ENCODE data around the gene ARSD. TPM values are rescaled to one million over a fixed set of nuclear protein-coding genes. Genes with fewer than 3 reads are reported as not detected.
A peak's percentile ranks its signal among the peaks of the same experiment; 100 is the strongest.

Gene ARSD
- total RNA-seq, 1 experiment from 2014 or later: 8.0 TPM

DNA sequence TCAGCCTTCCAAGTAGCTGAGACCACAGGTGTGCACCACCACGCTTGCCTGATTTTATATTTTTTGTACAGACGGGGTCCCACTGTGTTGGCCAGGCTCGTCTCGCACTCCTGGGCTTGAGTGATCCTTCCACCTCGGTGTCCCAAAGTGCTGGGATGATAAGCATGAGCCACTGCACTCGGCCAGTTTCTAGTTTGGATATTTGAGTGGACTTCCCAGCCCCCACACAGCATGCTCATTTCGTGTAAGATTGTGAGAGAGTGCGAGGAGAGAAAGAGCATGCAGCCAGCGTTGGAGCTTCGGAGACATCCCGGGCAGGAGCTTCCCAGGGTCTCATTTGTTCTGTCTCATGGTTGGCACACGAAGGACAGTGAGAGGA is 31.8 kb downstream of the ARSD start:
- TF ChIP-seq EGR1 (IDR thresholded peaks at IDR 0.05; ENCODE audit: low read depth) (no peak), SRF (IDR thresholded peaks at IDR 0.05; ENCODE audit: low read depth) (no peak), YY1 (IDR thresholded peaks at IDR 0.05; ENCODE audit: extremely low read depth, insufficient replicate concordance, low read depth, low read length) (no peak), CEBPB (IDR thresholded peaks at IDR 0.05; ENCODE audit: low read depth) (no peak), RAD21 (IDR thresholded peaks at IDR 0.05; ENCODE audit: low read depth) (no peak), POLR2AphosphoS5 (IDR thresholded peaks at IDR 0.05; ENCODE audit: low read depth, low read length) (no peak), ZFX (IDR thresholded peaks at IDR 0.05) (no peak), ZNF274 (IDR thresholded peaks at IDR 0.05; ENCODE audit: low read depth, low read length) (no peak), POLR2A (IDR thresholded peaks at IDR 0.05; ENCODE audit: borderline replicate concordance, extremely low read depth, insufficient read depth, insufficient read length) (no peak)
- TF ChIP-seq, protein P1, sequence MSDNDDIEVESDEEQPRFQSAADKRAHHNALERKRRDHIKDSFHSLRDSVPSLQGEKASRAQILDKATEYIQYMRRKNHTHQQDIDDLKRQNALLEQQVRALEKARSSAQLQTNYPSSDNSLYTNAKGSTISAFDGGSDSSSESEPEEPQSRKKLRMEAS (IDR thresholded peaks at IDR 0.05): no peak
- TF ChIP-seq, protein P2, sequence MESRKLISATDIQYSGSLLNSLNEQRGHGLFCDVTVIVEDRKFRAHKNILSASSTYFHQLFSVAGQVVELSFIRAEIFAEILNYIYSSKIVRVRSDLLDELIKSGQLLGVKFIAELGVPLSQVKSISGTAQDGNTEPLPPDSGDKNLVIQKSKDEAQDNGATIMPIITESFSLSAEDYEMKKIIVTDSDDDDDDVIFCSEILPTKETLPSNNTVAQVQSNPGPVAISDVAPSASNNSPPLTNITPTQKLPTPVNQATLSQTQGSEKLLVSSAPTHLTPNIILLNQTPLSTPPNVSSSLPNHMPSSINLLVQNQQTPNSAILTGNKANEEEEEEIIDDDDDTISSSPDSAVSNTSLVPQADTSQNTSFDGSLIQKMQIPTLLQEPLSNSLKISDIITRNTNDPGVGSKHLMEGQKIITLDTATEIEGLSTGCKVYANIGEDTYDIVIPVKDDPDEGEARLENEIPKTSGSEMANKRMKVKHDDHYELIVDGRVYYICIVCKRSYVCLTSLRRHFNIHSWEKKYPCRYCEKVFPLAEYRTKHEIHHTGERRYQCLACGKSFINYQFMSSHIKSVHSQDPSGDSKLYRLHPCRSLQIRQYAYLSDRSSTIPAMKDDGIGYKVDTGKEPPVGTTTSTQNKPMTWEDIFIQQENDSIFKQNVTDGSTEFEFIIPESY (IDR thresholded peaks at IDR 0.05; ENCODE audit: extremely low read depth, insufficient replicate concordance, low read length): no peak
- TF ChIP-seq, protein P3, sequence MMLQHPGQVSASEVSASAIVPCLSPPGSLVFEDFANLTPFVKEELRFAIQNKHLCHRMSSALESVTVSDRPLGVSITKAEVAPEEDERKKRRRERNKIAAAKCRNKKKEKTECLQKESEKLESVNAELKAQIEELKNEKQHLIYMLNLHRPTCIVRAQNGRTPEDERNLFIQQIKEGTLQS (IDR thresholded peaks at IDR 0.05): no peak
- TF ChIP-seq, protein P4, sequence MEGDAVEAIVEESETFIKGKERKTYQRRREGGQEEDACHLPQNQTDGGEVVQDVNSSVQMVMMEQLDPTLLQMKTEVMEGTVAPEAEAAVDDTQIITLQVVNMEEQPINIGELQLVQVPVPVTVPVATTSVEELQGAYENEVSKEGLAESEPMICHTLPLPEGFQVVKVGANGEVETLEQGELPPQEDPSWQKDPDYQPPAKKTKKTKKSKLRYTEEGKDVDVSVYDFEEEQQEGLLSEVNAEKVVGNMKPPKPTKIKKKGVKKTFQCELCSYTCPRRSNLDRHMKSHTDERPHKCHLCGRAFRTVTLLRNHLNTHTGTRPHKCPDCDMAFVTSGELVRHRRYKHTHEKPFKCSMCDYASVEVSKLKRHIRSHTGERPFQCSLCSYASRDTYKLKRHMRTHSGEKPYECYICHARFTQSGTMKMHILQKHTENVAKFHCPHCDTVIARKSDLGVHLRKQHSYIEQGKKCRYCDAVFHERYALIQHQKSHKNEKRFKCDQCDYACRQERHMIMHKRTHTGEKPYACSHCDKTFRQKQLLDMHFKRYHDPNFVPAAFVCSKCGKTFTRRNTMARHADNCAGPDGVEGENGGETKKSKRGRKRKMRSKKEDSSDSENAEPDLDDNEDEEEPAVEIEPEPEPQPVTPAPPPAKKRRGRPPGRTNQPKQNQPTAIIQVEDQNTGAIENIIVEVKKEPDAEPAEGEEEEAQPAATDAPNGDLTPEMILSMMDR (IDR thresholded peaks at IDR 0.05 in 2 of 3, conservative IDR thresholded peaks at IDR 0.05 in 1 of 3; ENCODE audit: borderline replicate concordance in 1 of 3, insufficient read depth in 1 of 3, low read depth in 2 of 3, low read length in 2 of 3): no peak
- BruUV-seq (replicated peaks): no TSS peak
- no peak for DNase-seq (ENCODE audit: low read depth, low spot score)
- Histone ChIP-seq H3K9ac (ENCODE audit: low read length) (no peak overlapping the region), H3K27me3 (ENCODE audit: insufficient read depth, low read length) (no peaks in the 10 kb centered on the region), H3K9me2 (ENCODE audit: insufficient read depth) (no peaks in the 10 kb centered on the region), H4K20me1 (ENCODE audit: insufficient read depth) (no peaks in the 10 kb centered on the region), H3K4me3 (replicated peaks in 1 of 2; ENCODE audit: low read depth in 1 of 2, low read length in 2 of 2) (no peak overlapping the region), H3K9me3 (ENCODE audit: control insufficient read depth in 1 of 2, insufficient read depth in 1 of 2, low read depth in 1 of 2, low read length in 2 of 2) (no peaks in the 10 kb centered on the region), H3K4me2 (ENCODE audit: low read length) (peak overlapping the region; percentile 53), H3K36me3 (ENCODE audit: control insufficient read depth in 1 of 2, insufficient read depth in 2 of 2, low read length in 2 of 2) (no peaks in the 10 kb centered on the region), H2AFZ (ENCODE audit: low read depth, low read length, poor library complexity, severe bottlenecking) (no peak overlapping the region), H3K79me2 (ENCODE audit: insufficient read depth, low read length) (no peaks in the 10 kb centered on the region), H3K4me1 (ENCODE audit: control insufficient read depth in 1 of 2, insufficient read depth in 2 of 2, low read length in 2 of 2) (peaks cover 15 to 32% of the 10 kb centered on the region in 2 experiments; a peak in 3 of 4 replicates), H3K27ac (ENCODE audit: low read depth, low read length) (peak overlapping the region; percentile 33; the same call in 1 of the 2 replicates)
- ChIA-PET CTCF (no interaction called here), RAD21 (ENCODE audit: low non-redundant PET in 1 of 2, low total read pairs in 2 of 2, uncharacterized antibody in 2 of 2, unreplicated experiment in 2 of 2) (no interaction called here), POLR2A (no interaction called here)
- peak; percentile 27; the same call in 1 of the 2 replicates for ATAC-seq
- intact Hi-C loops (cut with micrococcal nuclease): no loop called here

Measured in HCT116 (cell line).